GM23338 (cell line): Measurements from ENCODE around the gene TFAP2B.
A peak's percentile ranks its signal among the peaks of the same experiment; 100 is the strongest.

ENCODE experiments used
- CREB1 ChIP-seq: fragments of 250-450 bp; sonication (Bioruptor Pico); IDR thresholded peaks from 2 replicates; pipeline ENCODE4 v1.5.0; 2020; ENCODE audit warnings: low read depth, mild to moderate bottlenecking, moderate library complexity
- CTCF ChIP-seq, 2 experiments: fragments of 200-600 bp in 1 of 2; sonication (generic) in 1 of 2; conservative IDR thresholded peaks; 2 replicates each; pipeline versions ENCODE4 v1.5.1 to v1.6.1; 2016 to 2017; ENCODE audit warnings: antibody characterized with exemption in 2 of 2, low read depth in 2 of 2, mild to moderate bottlenecking in 2 of 2, moderate library complexity in 1 of 2
- ETS1 ChIP-seq: IDR thresholded peaks from 2 replicates; pipeline ENCODE4 v1.6.1; 2016; ENCODE audit warnings: antibody characterized with exemption
- EZH2 ChIP-seq: fragments of 200-600 bp; sonication (generic); IDR thresholded peaks from one replicate; pipeline ENCODE4 v1.8.0; 2017; ENCODE audit warnings: antibody characterized with exemption, mild to moderate bottlenecking, low read depth; ENCODE audit not compliant: unreplicated experiment
- EZH2phosphoT487 ChIP-seq: fragments of 200-600 bp; sonication (generic); IDR thresholded peaks from one replicate; pipeline ENCODE4 v1.8.1; 2018; ENCODE audit warnings: antibody characterized with exemption; ENCODE audit not compliant: unreplicated experiment
- JUNB ChIP-seq: IDR thresholded peaks from one replicate; pipeline ENCODE4 v1.6.1; 2016; ENCODE audit warnings: antibody characterized with exemption; ENCODE audit not compliant: unreplicated experiment
- POLR2AphosphoS5 ChIP-seq: IDR thresholded peaks from 2 replicates; pipeline ENCODE4 v1.6.1; 2016; ENCODE audit warnings: antibody characterized with exemption, low read depth
- REST ChIP-seq: IDR thresholded peaks from one replicate; pipeline ENCODE4 v1.6.1; 2018; ENCODE audit warnings: antibody characterized with exemption; ENCODE audit not compliant: unreplicated experiment
- STAT1 ChIP-seq: IDR thresholded peaks from one replicate; pipeline ENCODE4 v1.6.1; 2016; ENCODE audit warnings: antibody characterized with exemption; ENCODE audit not compliant: unreplicated experiment
- ZNF114 ChIP-seq: fragments of 250-450 bp; sonication (Bioruptor Pico); IDR thresholded peaks from 2 replicates; pipeline ENCODE4 v1.5.0; 2020; ENCODE audit warnings: mild to moderate bottlenecking, moderate library complexity
- ZNF331 ChIP-seq: fragments of 250-450 bp; sonication (Bioruptor Pico); IDR thresholded peaks from 2 replicates; pipeline ENCODE4 v1.5.0; 2020; ENCODE audit warnings: low read depth, mild to moderate bottlenecking, moderate library complexity

- TF ChIP-seq JUNB (no peak), CTCF (conservative IDR thresholded peaks at IDR 0.05; ENCODE audit: low read depth in 2 of 2) (peak; percentile 89 to 98), REST (no peak), EZH2 (no peak), POLR2AphosphoS5 (no peak), EZH2phosphoT487 (no peak), ETS1 (no peak), CREB1 (no peak), STAT1 (no peak), ZNF331 (CRISPR knock-in tag) (no peak), ZNF114 (CRISPR knock-in tag) (no peak)
These were observed 2.5 kb upstream of the TFAP2B start for GRCh38 chr6:50816115-50816675.
